T-cell (primary cell): ENCODE data around the gene LZTFL1. TPM values are rescaled to one million over a fixed set of nuclear protein-coding genes. Genes with fewer than 3 reads are reported as not detected.

Experiments
- ATAC-seq, 4 experiments: fragments of 200-7000 bp in 3 of 4; fragments of 150-1000 bp in 1 of 4; cut with Tn5 transposase; replicated peaks in 1 of 4; 1 replicate in 3 of 4; 2 replicates in 1 of 4; pipeline ENCODE4 v1.10.0; 2021; ENCODE audit warnings: moderate library complexity in 3 of 4, mild to moderate bottlenecking in 2 of 4, moderate number of reproducible peaks in 1 of 4
- CTCF ChIA-PET, 2 donors: fragments of 300-600 bp; sonication (Branson Sonifier 250); formaldehyde crosslinking; loops; one replicate each; lab custom pipeline; 2022; ENCODE audit warnings: antibody characterized with exemption in 2 of 2; lab: Charles Lee
- POLR2A ChIA-PET, 2 donors: fragments of 300-600 bp; sonication (Branson Sonifier 250); formaldehyde crosslinking; loops; one replicate each; lab custom pipeline; 2022; ENCODE audit warnings: antibody characterized with exemption in 2 of 2; lab: Charles Lee
- DNase-seq, 35 experiments: peaks; one replicate each; pipeline versions ENCODE4 v3.0.0 to v3.0.0-alpha.2; 2013 to 2023
- H3K27ac ChIP-seq: one replicate; pipeline ENCODE4 v1.5.1; 2013; ENCODE audit warnings: low read length
- H3K27me3 ChIP-seq, 2 experiments: replicated peaks in 1 of 2; 1 replicate in 1 of 2; 2 replicates in 1 of 2; pipeline versions ENCODE4 v1.6.1 to v1.7.0; 2013; ENCODE audit warnings: low read length in 1 of 2, mixed read lengths in 1 of 2; ENCODE audit not compliant: control insufficient read depth in 2 of 2, insufficient read depth in 2 of 2; ENCODE audit errors: extremely low read depth in 1 of 2
- H3K36me3 ChIP-seq, 2 donors: 1 replicate in 1 of 2; 2 replicates in 1 of 2; pipeline versions ENCODE4 v1.6.1 to v1.7.0; 2013; ENCODE audit warnings: low read length in 1 of 2; ENCODE audit not compliant: control insufficient read depth in 2 of 2, insufficient read depth in 1 of 2; ENCODE audit errors: extremely low read depth in 1 of 2
- H3K4me1 ChIP-seq, 2 experiments: 1 replicate in 1 of 2; 2 replicates in 1 of 2; pipeline versions ENCODE4 v1.6.1 to v1.7.0; 2013; ENCODE audit warnings: low read length in 2 of 2, mixed read lengths in 1 of 2; ENCODE audit not compliant: insufficient read depth in 2 of 2, control insufficient read depth in 1 of 2; ENCODE audit errors: extremely low read depth in 1 of 2
- H3K4me3 ChIP-seq, 2 donors: 1 replicate in 1 of 2; 2 replicates in 1 of 2; pipeline versions ENCODE4 v1.5.1 to v1.7.0; 2013; ENCODE audit warnings: mild to moderate bottlenecking in 2 of 2, low read length in 1 of 2, moderate library complexity in 1 of 2; ENCODE audit not compliant: control insufficient read depth in 1 of 2; ENCODE audit errors: extremely low read depth in 1 of 2
- H3K9me3 ChIP-seq: 2 replicates; pipeline ENCODE4 v1.7.0; 2013
- H3K27ac Mint-ChIP-seq, 2 donors: one replicate each; pipeline ENCODE4 v1.8.0; 2020 to 2021; ENCODE audit warnings: mild to moderate bottlenecking in 2 of 2, mixed read lengths in 2 of 2
- H3K27me3 Mint-ChIP-seq, 2 donors: one replicate each; pipeline ENCODE4 v1.8.0; 2021 to 2022; ENCODE audit warnings: mixed read lengths in 2 of 2
- H3K36me3 Mint-ChIP-seq: one replicate; pipeline ENCODE4 v1.8.0; 2021; ENCODE audit warnings: mixed read lengths
- H3K4me1 Mint-ChIP-seq, 3 donors: one replicate each; pipeline ENCODE4 v1.8.0; 2020 to 2022; ENCODE audit warnings: mixed read lengths in 3 of 3, mild to moderate bottlenecking in 1 of 3
- H3K4me3 Mint-ChIP-seq, 3 donors: one replicate each; pipeline ENCODE4 v1.8.0; 2020 to 2022; ENCODE audit warnings: mild to moderate bottlenecking in 3 of 3, mixed read lengths in 3 of 3, moderate library complexity in 3 of 3
- H3K9me3 Mint-ChIP-seq, 3 donors: one replicate each; pipeline ENCODE4 v1.8.0; 2020 to 2022; ENCODE audit warnings: mixed read lengths in 3 of 3
- WGBS: methylation state at CpG from one replicate; pipeline ENCODE4 v1.1.5; 2013; ENCODE audit warnings: missing lambda C conversion rate; ENCODE audit not compliant: insufficient coverage; 5-methylcytosine and 5-hydroxymethylcytosine counted together
- total RNA-seq, 35 experiments: library from RNA in 6 of 35; stranded (reverse) in 6 of 35; fragments of 120-200 nt in 1 of 35; gene quantifications; one replicate each; pipeline versions ENCODE4 v1.2.1 to v1.2.4 and lab custom pipeline; 2013 to 2026

LZTFL1 gene
- total RNA-seq, 5 donors from 2014 or later (not counting 1 experiment from before 2014, with no cell fraction given) = 8.5 to 12.0 (median 11.1) TPM

GRCh38 chr3:45869638-45870037 is 27.7 kb upstream of the LZTFL1 start:
- peak overlapping the region in 1 of 3 donors; percentile 68 for H3K4me3 Mint-ChIP-seq
- H3K27me3 Mint-ChIP-seq = peaks cover 3 to 7% of the 10 kb centered on the region in 2 donors
- Histone ChIP-seq H3K9me3 (no peaks in the 10 kb centered on the region), H3K4me1 (peaks cover 31 to 44% of the 10 kb centered on the region in 2 experiments), H3K4me3 (no peak overlapping the region), H3K36me3 (no peaks in the 10 kb centered on the region), H3K27ac (no peak overlapping the region), H3K27me3 (peaks cover 0 to 14% of the 10 kb centered on the region in 2 experiments)
- H3K9me3 Mint-ChIP-seq = peaks cover 2 to 5% (median 5%) of the 10 kb centered on the region in 3 donors
- H3K4me1 Mint-ChIP-seq = peaks cover 58 to 68% (median 61%) of the 10 kb centered on the region in 3 donors
- CTCF ChIA-PET = no interaction called here
- H3K27ac Mint-ChIP-seq = peak overlapping the region; percentile 36 to 37
- H3K36me3 Mint-ChIP-seq = no peaks in the 10 kb centered on the region
- WGBS = no CpG with 5 or more reads among the region's 3 CpGs
- ATAC-seq (no peak), DNase-seq (peak in 1 of 35 experiments; percentile 12)
- POLR2A ChIA-PET = no interaction called here

DNA sequence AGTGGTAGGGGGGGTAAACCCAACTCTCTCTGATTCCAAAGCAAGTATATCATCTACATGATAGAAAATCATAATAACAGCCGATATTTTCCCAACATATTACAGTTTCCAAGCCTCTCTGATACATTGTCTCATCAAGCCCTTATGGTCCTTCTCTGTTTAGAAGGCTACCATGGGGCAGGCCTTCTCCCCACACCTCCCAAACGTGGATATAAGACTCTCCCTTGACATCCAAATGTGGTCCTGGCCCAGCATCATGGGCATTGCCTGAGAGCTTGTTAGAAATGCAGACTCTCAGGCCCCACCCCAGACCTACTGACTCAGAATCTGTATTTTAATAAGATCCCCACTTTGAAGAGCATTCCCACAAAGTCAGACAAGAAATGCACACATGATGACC is 26.7 kb upstream of the LZTFL1 start:
- DNase-seq (no peak), ATAC-seq (no peak)
- peaks cover 57 to 63% (median 61%) of the 10 kb centered on the region in 3 donors for H3K4me1 Mint-ChIP-seq
- Histone ChIP-seq H3K9me3 (no peaks in the 10 kb centered on the region), H3K4me3 (no peak overlapping the region), H3K36me3 (no peaks in the 10 kb centered on the region), H3K27ac (no peak overlapping the region), H3K27me3 (peaks cover 0 to 14% of the 10 kb centered on the region in 2 experiments), H3K4me1 (peaks cover 30 to 47% of the 10 kb centered on the region in 2 experiments)
- 89% methylated on average over 1 of the region's 2 CpGs for WGBS
- no peak overlapping the region for H3K27ac Mint-ChIP-seq
- ChIA-PET CTCF (no interaction called here), POLR2A (interaction anchor here in 1 of 2 donors (0.7 kb wide), 1 partner anchor 12 kb away, joined by 4 read pairs; no protein-coding TSS in a partner anchor)
- H3K9me3 Mint-ChIP-seq = peaks cover under 1 to 4% (median 2%) of the 10 kb centered on the region in 3 donors
- H3K27me3 Mint-ChIP-seq = peaks cover 5 to 6% of the 10 kb centered on the region in 2 donors
- H3K36me3 Mint-ChIP-seq = peaks cover under 1% of the 10 kb centered on the region
- H3K4me3 Mint-ChIP-seq = peak overlapping the region in 1 of 3 donors; percentile 68

DNA sequence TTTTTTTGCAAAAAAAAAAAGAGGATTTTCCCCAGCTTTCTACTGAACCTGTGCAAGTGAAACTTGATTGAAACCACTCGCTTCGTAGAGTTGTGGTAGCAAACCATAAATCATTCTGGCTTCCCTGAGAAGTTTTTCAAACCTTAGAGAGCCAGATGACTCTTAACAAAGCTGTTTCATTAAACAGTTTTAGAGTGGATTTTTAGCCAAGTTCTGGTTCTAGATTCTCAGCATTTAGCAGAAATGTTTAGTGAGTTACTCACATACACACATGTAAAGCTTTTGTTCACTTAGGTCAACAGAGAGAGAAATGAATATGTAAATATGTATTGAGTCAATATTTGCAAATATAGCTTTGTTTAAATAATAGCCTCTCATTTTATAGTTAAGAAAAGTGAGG is 26.3 kb upstream of the LZTFL1 start:
- no CpG with 5 or more reads among the region's 2 CpGs for WGBS
- Histone ChIP-seq H3K27ac (no peak overlapping the region), H3K4me1 (peaks cover 30 to 47% of the 10 kb centered on the region in 2 experiments), H3K9me3 (no peaks in the 10 kb centered on the region), H3K4me3 (no peak overlapping the region), H3K36me3 (no peaks in the 10 kb centered on the region), H3K27me3 (peaks cover 0 to 17% of the 10 kb centered on the region in 2 experiments)
- ATAC-seq = no peak
- no peak for DNase-seq
- POLR2A ChIA-PET = no interaction called here
- H3K4me3 Mint-ChIP-seq = no peak overlapping the region
- peaks cover 57 to 62% (median 61%) of the 10 kb centered on the region in 3 donors for H3K4me1 Mint-ChIP-seq
- peaks cover 9 to 10% of the 10 kb centered on the region in 2 donors for H3K27me3 Mint-ChIP-seq
- H3K27ac Mint-ChIP-seq = no peak overlapping the region
- peaks cover 4% of the 10 kb centered on the region for H3K36me3 Mint-ChIP-seq
- CTCF ChIA-PET = no interaction called here
- H3K9me3 Mint-ChIP-seq = peaks cover 3 to 8% (median 5%) of the 10 kb centered on the region in 3 donors

- Histone ChIP-seq H3K36me3 (no peaks in the 10 kb centered on the region), H3K9me3 (no peaks in the 10 kb centered on the region), H3K4me3 (no peak overlapping the region), H3K27ac (no peak overlapping the region), H3K4me1 (peaks cover 22 to 36% of the 10 kb centered on the region in 2 experiments), H3K27me3 (peaks cover 0 to 7% of the 10 kb centered on the region in 2 experiments)
- DNase-seq (no peak), ATAC-seq (no peak)
- H3K9me3 Mint-ChIP-seq = peaks cover 3 to 9% (median 8%) of the 10 kb centered on the region in 3 donors
- H3K4me1 Mint-ChIP-seq = peaks cover 49 to 56% (median 50%) of the 10 kb centered on the region in 3 donors
- peak overlapping the region in 1 of 3 donors; percentile 39 for H3K4me3 Mint-ChIP-seq
- peaks cover 13 to 24% of the 10 kb centered on the region in 2 donors for H3K27me3 Mint-ChIP-seq
- H3K36me3 Mint-ChIP-seq = peaks cover 4% of the 10 kb centered on the region
- 82% methylated on average over 3 of the region's 6 CpGs for WGBS
- POLR2A ChIA-PET = interaction anchor here in 1 of 2 donors (1.0 kb wide), 1 partner anchor 23 kb away, joined by 3 read pairs; no protein-coding TSS in a partner anchor
- H3K27ac Mint-ChIP-seq = no peak overlapping the region
- CTCF ChIA-PET = interaction anchor here in 1 of 2 donors (1.0 to 1.1 kb wide), 2 partner anchors 23 to 24 kb away, joined by 3 to 4 read pairs; partner anchors contain the start of gene LZTFL1
These were observed 23.6 kb upstream of the LZTFL1 start for GRCh38 chr3:45865563-45865962.

- Histone ChIP-seq H3K9me3 (no peaks in the 10 kb centered on the region), H3K27ac (no peak overlapping the region), H3K4me3 (no peak overlapping the region), H3K36me3 (no peaks in the 10 kb centered on the region), H3K4me1 (peaks cover 17 to 33% of the 10 kb centered on the region in 2 experiments), H3K27me3 (peaks cover 0 to 7% of the 10 kb centered on the region in 2 experiments)
- 0% methylated on average over 1 of the region's 8 CpGs for WGBS
- Mint-ChIP-seq H3K36me3 (peaks cover 4% of the 10 kb centered on the region), H3K4me3 (peak overlapping the region in 1 of 3 donors; percentile 39), H3K27me3 (peaks cover 13 to 24% of the 10 kb centered on the region in 2 donors), H3K9me3 (peaks cover 3 to 9% (median 8%) of the 10 kb centered on the region in 3 donors), H3K4me1 (peaks cover 44 to 51% (median 45%) of the 10 kb centered on the region in 3 donors), H3K27ac (peak overlapping the region in 1 of 2 donors; percentile 23)
- ChIA-PET CTCF (interaction anchor here in 1 of 2 donors (1.0 to 1.1 kb wide), 2 partner anchors 23 to 24 kb away, joined by 3 to 4 read pairs; partner anchors contain the start of gene LZTFL1), POLR2A (interaction anchor here (0.6 to 1.0 kb wide), 3 partner anchors 22 to 876 kb away, joined by 3 to 4 read pairs (median 3); no protein-coding TSS in a partner anchor)
- peak in 3 of 35 experiments; percentile 9 to 40 (median 21) for DNase-seq
- ATAC-seq = peak; percentile 4 to 61 (median 36)
These were observed 23.0 kb upstream of the LZTFL1 start for GRCh38 chr3:45864760-45865519.
